Neural crest cell (in vitro differentiated cells): ENCODE results near the gene AKNAD1. TPM values are rescaled to one million over a fixed set of nuclear protein-coding genes. Genes with fewer than 3 reads are reported as not detected.

Experiments
- DNase-seq: peaks from one replicate; pipeline ENCODE4 v3.0.0; 2021; ENCODE audit warnings: low read depth, mixed read lengths, low spot score
- H3K27ac Mint-ChIP-seq: one replicate; pipeline ENCODE4 v1.8.0; 2021; ENCODE audit warnings: mild to moderate bottlenecking, mixed read lengths; ENCODE audit not compliant: unreplicated experiment
- H3K27me3 Mint-ChIP-seq: 2 replicates; pipeline ENCODE4 v1.8.0; 2021; ENCODE audit warnings: low read depth, mild to moderate bottlenecking, mixed read lengths
- H3K36me3 Mint-ChIP-seq: 2 replicates; pipeline ENCODE4 v1.8.0; 2021; ENCODE audit warnings: low read depth, mild to moderate bottlenecking, mixed read lengths
- H3K4me1 Mint-ChIP-seq: 2 replicates; pipeline ENCODE4 v1.8.0; 2021; ENCODE audit warnings: mixed read lengths
- H3K4me3 Mint-ChIP-seq: one replicate; pipeline ENCODE4 v1.8.0; 2021; ENCODE audit warnings: mild to moderate bottlenecking, mixed read lengths
- H3K9me3 Mint-ChIP-seq: 2 replicates; pipeline ENCODE4 v1.8.0; 2021; ENCODE audit warnings: mixed read lengths
- CTCF ChIP-seq: fragments of 200-600 bp; sonication (generic); conservative IDR thresholded peaks from 2 replicates; pipeline ENCODE4 v1.5.0; 2021; ENCODE audit warnings: antibody characterized with exemption, mild to moderate bottlenecking
- total RNA-seq: library from RNA; stranded (reverse); gene quantifications from 2 replicates; pipeline ENCODE4 v1.2.1, GENCODE V29; 2021

AKNAD1 gene
- total RNA-seq, 1 donor from 2014 or later, result 1.0 TPM

DNA sequence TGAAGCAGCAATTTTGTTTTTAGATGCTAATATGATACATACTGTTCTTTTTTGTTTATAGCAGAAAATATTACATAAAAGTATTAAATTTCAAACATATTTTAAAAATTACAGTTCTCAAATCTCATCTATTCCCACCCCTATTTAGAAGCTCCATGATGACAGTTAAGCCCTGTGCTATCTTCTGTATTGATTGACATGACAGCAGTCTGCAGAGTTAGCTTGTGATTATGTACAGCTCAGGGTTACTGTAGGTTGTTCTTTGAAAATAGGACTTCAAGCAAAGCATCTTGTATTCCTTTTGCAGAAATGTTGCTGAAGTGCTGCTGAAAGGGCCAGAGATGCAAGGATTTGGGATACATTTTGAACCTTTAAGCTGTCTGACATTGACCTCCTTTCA is 28.1 kb upstream of the AKNAD1 start:
- Mint-ChIP-seq H3K9me3 (no peaks in the 10 kb centered on the region), H3K4me3 (no peak overlapping the region), H3K27ac (no peak overlapping the region), H3K4me1 (peaks cover 15% of the 10 kb centered on the region), H3K36me3 (no peaks in the 10 kb centered on the region), H3K27me3 (no peaks in the 10 kb centered on the region)
- no peak for DNase-seq
- TF ChIP-seq CTCF, result no peak

- Mint-ChIP-seq H3K27ac (no peak overlapping the region), H3K27me3 (no peaks in the 10 kb centered on the region), H3K36me3 (no peaks in the 10 kb centered on the region), H3K4me3 (no peak overlapping the region), H3K4me1 (peaks cover 20% of the 10 kb centered on the region), H3K9me3 (no peaks in the 10 kb centered on the region)
- DNase-seq, result no peak
- TF ChIP-seq CTCF, result no peak
Measured at GRCh38 chr1:108882837-108883236, 25.9 kb upstream of the AKNAD1 start.

GRCh38 chr1:108881369-108881768 is 24.5 kb upstream of the AKNAD1 start:
- H3K9me3 Mint-ChIP-seq, result no peaks in the 10 kb centered on the region
- no peak overlapping the region for H3K27ac Mint-ChIP-seq
- peaks cover 23% of the 10 kb centered on the region for H3K4me1 Mint-ChIP-seq
- no peaks in the 10 kb centered on the region for H3K36me3 Mint-ChIP-seq
- H3K27me3 Mint-ChIP-seq, result no peaks in the 10 kb centered on the region
- TF ChIP-seq CTCF, result no peak
- no peak for DNase-seq
- no peak overlapping the region for H3K4me3 Mint-ChIP-seq

DNA sequence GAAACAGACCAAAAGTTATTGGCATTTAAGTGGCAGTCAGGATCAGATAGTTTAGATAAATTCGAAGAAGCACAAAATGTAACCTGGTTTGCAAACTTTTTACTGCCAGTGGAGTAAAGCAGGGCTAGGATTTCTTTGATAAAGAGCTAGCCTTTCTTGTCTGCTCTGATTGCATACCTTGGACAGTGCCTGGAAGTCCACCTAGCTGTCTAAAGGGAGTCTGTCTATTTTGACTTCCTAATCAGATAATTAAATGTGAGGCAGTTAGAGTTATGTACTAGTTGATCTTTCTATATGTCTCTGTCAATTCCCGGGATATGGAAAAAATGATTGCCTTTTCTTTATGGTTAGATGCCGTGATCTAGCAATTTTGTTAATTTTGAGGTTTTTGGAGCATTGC is 24.0 kb upstream of the AKNAD1 start:
- DNase-seq, result no peak
- Mint-ChIP-seq H3K27me3 (no peaks in the 10 kb centered on the region), H3K36me3 (no peaks in the 10 kb centered on the region), H3K27ac (no peak overlapping the region), H3K4me3 (peak overlapping the region; percentile 14), H3K9me3 (no peaks in the 10 kb centered on the region), H3K4me1 (peaks cover 23% of the 10 kb centered on the region)
- no peak for TF ChIP-seq CTCF

- peak overlapping the region; percentile 59 for H3K4me3 Mint-ChIP-seq
- no peak overlapping the region for H3K27ac Mint-ChIP-seq
Measured at GRCh38 chr1:108878678-108879077, 21.8 kb upstream of the AKNAD1 start.

More at GRCh38 chr1:108878678-108879077, 21.8 kb upstream of the AKNAD1 start:
- H3K36me3 Mint-ChIP-seq, result no peaks in the 10 kb centered on the region
- no peaks in the 10 kb centered on the region for H3K27me3 Mint-ChIP-seq
- no peak for DNase-seq
- no peak for TF ChIP-seq CTCF
- H3K9me3 Mint-ChIP-seq, result no peaks in the 10 kb centered on the region
- peaks cover 23% of the 10 kb centered on the region for H3K4me1 Mint-ChIP-seq
